ENCODE results near the gene ESYT2. TPM values are rescaled to one million over a fixed set of nuclear protein-coding genes. Genes with fewer than 3 reads are reported as not detected.

Gene ESYT2
- total RNA-seq, 1 experiment from 2014 or later = 78.6 TPM

DNA sequence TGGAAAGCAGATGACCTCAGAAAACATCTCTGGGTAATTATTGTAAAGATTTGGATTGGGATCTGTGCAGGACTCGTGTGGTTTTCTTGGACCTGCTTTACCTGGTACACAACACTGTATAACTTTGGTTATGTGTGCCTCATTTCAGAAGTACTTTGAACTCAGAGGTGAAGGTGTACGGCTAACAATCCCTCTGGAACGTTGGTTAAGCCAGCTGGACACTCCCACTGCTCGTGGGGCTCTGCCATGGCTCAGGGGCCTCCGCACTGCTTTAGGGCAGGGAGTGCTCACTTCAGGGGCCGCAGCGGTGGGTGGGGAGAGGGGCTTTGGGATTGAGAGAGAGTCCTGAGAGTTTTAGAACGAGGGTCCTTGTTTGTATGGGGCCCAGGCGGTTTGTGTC is 40.6 kb upstream of the ESYT2 start:
- CTCF ChIA-PET = no interaction called here
- H3K9me3 Mint-ChIP-seq (ENCODE audit: unreplicated experiment) = no peaks in the 10 kb centered on the region
- H3K36me3 Mint-ChIP-seq (ENCODE audit: insufficient read depth, unreplicated experiment) = peaks cover 45% of the 10 kb centered on the region
- BruUV-seq (replicated peaks) = no TSS peak
- POLR2A ChIA-PET = no interaction called here
- H3K4me3 Mint-ChIP-seq (ENCODE audit: unreplicated experiment) = no peak overlapping the region
- intact Hi-C loops (cut with micrococcal nuclease) = no loop called here
- H3K27ac Mint-ChIP-seq (ENCODE audit: low read depth, unreplicated experiment) = no peak overlapping the region
- peaks cover under 1% of the 10 kb centered on the region for H3K4me1 Mint-ChIP-seq (ENCODE audit: insufficient read depth, unreplicated experiment)
- DNase-seq (ENCODE audit: unreplicated experiment) = no peak
- TF ChIP-seq, protein P1, sequence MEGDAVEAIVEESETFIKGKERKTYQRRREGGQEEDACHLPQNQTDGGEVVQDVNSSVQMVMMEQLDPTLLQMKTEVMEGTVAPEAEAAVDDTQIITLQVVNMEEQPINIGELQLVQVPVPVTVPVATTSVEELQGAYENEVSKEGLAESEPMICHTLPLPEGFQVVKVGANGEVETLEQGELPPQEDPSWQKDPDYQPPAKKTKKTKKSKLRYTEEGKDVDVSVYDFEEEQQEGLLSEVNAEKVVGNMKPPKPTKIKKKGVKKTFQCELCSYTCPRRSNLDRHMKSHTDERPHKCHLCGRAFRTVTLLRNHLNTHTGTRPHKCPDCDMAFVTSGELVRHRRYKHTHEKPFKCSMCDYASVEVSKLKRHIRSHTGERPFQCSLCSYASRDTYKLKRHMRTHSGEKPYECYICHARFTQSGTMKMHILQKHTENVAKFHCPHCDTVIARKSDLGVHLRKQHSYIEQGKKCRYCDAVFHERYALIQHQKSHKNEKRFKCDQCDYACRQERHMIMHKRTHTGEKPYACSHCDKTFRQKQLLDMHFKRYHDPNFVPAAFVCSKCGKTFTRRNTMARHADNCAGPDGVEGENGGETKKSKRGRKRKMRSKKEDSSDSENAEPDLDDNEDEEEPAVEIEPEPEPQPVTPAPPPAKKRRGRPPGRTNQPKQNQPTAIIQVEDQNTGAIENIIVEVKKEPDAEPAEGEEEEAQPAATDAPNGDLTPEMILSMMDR (IDR thresholded peaks at IDR 0.05; ENCODE audit: unreplicated experiment) = no peak
- no peaks in the 10 kb centered on the region for H3K27me3 Mint-ChIP-seq (ENCODE audit: insufficient read depth, unreplicated experiment)

DNA sequence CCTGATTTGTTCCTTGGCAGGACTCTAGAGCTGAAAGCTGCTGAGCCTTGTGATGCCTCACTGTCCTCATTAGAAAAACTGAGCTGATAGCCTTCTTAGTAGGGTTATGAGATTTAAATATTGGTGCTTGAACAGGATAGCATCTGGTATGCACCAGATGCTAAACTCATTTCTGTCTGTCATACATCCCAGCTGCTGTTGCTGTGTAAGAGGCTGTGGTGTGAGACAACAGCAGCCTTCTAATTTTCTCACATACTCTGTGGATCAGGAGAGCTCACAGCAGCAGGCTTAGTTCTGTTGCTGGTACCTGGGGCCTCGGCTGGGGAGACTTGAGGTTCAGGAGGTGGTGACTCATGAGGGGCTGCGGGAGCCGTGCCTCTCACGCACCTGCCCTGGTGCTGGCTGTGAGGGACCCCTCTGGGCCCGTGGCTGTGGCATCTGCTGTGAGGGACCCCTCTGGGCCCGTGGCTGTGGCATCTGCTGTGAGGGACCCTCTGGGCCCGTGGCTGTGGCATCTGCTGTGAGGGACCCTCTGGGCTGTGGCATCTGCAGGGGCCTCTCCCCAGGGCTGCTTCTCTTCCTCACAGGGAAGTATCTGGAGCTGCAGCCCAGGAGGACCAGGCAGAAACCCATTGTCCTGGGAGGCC is 39.6 kb upstream of the ESYT2 start:
- H3K4me1 Mint-ChIP-seq (ENCODE audit: insufficient read depth, unreplicated experiment) = peaks cover 11% of the 10 kb centered on the region
- intact Hi-C loops (cut with micrococcal nuclease) = no loop called here
- no peaks in the 10 kb centered on the region for H3K27me3 Mint-ChIP-seq (ENCODE audit: insufficient read depth, unreplicated experiment)
- no peak overlapping the region for H3K4me3 Mint-ChIP-seq (ENCODE audit: unreplicated experiment)
- H3K27ac Mint-ChIP-seq (ENCODE audit: low read depth, unreplicated experiment) = no peak overlapping the region
- no peaks in the 10 kb centered on the region for H3K9me3 Mint-ChIP-seq (ENCODE audit: unreplicated experiment)
- peaks cover 38% of the 10 kb centered on the region for H3K36me3 Mint-ChIP-seq (ENCODE audit: insufficient read depth, unreplicated experiment)
- TF ChIP-seq, protein P1 (IDR thresholded peaks at IDR 0.05; ENCODE audit: unreplicated experiment) = no peak
- ChIA-PET CTCF (interaction anchor here (1.4 kb wide), 1 partner anchor 107 kb away, joined by 4 read pairs; no protein-coding TSS in a partner anchor), POLR2A (interaction anchor here (0.6 kb wide), 1 partner anchor 12 kb away, joined by 3 read pairs; no protein-coding TSS in a partner anchor)
- no peak for DNase-seq (ENCODE audit: unreplicated experiment)
- no TSS peak for BruUV-seq (replicated peaks)

DNA sequence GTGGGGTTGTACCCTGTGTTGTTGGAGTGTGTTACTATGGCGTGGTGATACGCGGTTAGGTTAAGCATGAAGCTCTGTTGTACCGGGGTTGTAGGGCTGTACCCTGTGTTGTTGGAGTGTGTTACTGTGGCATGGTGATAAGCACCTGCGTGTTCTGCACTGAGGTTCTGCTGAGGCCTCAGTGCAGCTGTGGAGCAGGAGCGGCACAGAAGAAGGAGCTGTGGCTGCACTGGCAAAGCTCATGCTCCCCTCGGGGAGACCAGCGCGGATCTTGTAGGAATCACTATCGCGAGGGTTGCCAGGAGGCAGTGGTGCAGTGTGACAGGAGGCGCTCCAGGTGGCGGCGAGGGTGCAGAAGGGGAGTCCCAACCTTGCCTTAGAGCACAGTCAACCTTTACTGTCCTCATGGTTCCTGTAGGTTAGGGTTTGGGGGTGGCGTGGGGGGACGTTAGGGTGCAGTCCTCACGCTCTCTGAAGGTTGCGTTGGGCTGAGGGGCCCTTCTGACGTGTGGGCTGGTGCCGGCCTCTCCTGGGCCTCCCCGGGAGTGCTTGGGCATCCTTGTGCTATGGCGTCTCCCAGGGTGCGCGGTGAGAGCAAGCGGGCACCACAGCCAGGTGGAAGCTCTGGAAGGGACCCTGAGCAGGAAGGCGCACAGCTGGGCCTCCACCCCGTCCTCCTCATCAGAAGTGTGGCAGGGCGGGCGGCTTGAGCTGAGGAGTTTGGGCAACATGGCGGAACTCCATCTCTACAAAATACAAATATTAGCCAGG is 38.1 kb upstream of the ESYT2 start:
- peaks cover 28% of the 10 kb centered on the region for H3K36me3 Mint-ChIP-seq (ENCODE audit: insufficient read depth, unreplicated experiment)

DNA sequence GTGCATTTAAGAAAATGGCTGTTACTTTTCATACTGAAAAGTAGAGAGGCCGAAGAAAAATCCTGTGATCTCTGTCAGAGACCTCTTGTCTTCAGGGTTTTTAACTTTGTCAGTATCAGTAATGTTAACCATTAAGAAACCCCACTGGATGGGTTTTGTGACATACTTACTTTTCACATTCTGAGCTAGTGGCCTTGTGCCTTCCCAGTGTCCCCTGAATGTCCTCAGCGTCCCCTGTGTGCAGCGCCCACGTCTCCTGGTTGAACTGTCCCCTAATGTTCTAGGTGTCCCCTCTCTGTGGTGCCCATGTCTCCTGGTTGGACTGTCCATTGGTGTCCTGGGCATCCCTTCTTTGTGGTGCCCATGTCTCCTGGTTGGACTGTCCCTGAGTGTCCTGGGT is 36.7 kb upstream of the ESYT2 start:
- Mint-ChIP-seq H3K36me3 (ENCODE audit: insufficient read depth, unreplicated experiment) (peaks cover 13% of the 10 kb centered on the region), H3K4me1 (ENCODE audit: insufficient read depth, unreplicated experiment) (peaks cover 11% of the 10 kb centered on the region), H3K27me3 (ENCODE audit: insufficient read depth, unreplicated experiment) (no peaks in the 10 kb centered on the region), H3K9me3 (ENCODE audit: unreplicated experiment) (no peaks in the 10 kb centered on the region), H3K4me3 (ENCODE audit: unreplicated experiment) (no peak overlapping the region), H3K27ac (ENCODE audit: low read depth, unreplicated experiment) (no peak overlapping the region)
- no peak for DNase-seq (ENCODE audit: unreplicated experiment)
- intact Hi-C loops (cut with micrococcal nuclease) = no loop called here
- ChIA-PET POLR2A (no interaction called here), CTCF (no interaction called here)
- BruUV-seq (replicated peaks) = no TSS peak
- TF ChIP-seq, protein P1 (IDR thresholded peaks at IDR 0.05; ENCODE audit: unreplicated experiment) = no peak

More for the DNA sequence above, 38.1 kb upstream of the ESYT2 start:
- no peaks in the 10 kb centered on the region for H3K9me3 Mint-ChIP-seq (ENCODE audit: unreplicated experiment)
- H3K27me3 Mint-ChIP-seq (ENCODE audit: insufficient read depth, unreplicated experiment) = no peaks in the 10 kb centered on the region
- BruUV-seq (replicated peaks) = no TSS peak
- CTCF ChIA-PET = interaction anchor here (0.6 to 1.4 kb wide), 2 partner anchors 109 to 1481 kb away, joined by 4 read pairs; no protein-coding TSS in a partner anchor
- H3K4me3 Mint-ChIP-seq (ENCODE audit: unreplicated experiment) = no peak overlapping the region
- POLR2A ChIA-PET = interaction anchor here (0.5 to 0.6 kb wide), 2 partner anchors 24 to 46 kb away, joined by 3 to 4 read pairs; no protein-coding TSS in a partner anchor
- DNase-seq (ENCODE audit: unreplicated experiment) = no peak
- no peak overlapping the region for H3K27ac Mint-ChIP-seq (ENCODE audit: low read depth, unreplicated experiment)
- peaks cover 11% of the 10 kb centered on the region for H3K4me1 Mint-ChIP-seq (ENCODE audit: insufficient read depth, unreplicated experiment)
- TF ChIP-seq, protein P1 (IDR thresholded peaks at IDR 0.05; ENCODE audit: unreplicated experiment) = no peak
- intact Hi-C loops (cut with micrococcal nuclease) = no loop called here

Data from MCF 10A (cell line).